SK-N-SH (cell line): ENCODE data around the gene SOX10.

Experiments used
- CHD2 ChIP-seq: fragments of 150-350 bp; IDR thresholded peaks from 2 replicates; pipeline ENCODE4 v1.6.1; 2018; ENCODE audit warnings: low read length; ENCODE audit not compliant: partially characterized antibody
- MEF2A ChIP-seq: IDR thresholded peaks from 2 replicates; pipeline ENCODE4 v1.4.0; 2012; ENCODE audit warnings: low read depth, borderline replicate concordance
- POLR2AphosphoS5 ChIP-seq: IDR thresholded peaks from 2 replicates; pipeline ENCODE4 v1.6.1; 2012; ENCODE audit warnings: low read depth, low read length
- RCOR1 ChIP-seq: fragments of 150-350 bp; IDR thresholded peaks from 2 replicates; pipeline ENCODE4 v1.6.1; 2017; ENCODE audit warnings: antibody characterized with exemption, low read length
- TAF1 ChIP-seq: IDR thresholded peaks from 2 replicates; pipeline ENCODE4 v1.6.1; 2012; ENCODE audit warnings: low read depth, mild to moderate bottlenecking, low read length, moderate library complexity, borderline replicate concordance
- TF ChIP-seq, protein P1 (sequence below): fragments of 200-600 bp; sonication (generic); IDR thresholded peaks from 2 replicates; pipeline ENCODE4 v1.6.1; 2017; ENCODE audit warnings: antibody characterized with exemption, mild to moderate bottlenecking, moderate library complexity

DNA sequence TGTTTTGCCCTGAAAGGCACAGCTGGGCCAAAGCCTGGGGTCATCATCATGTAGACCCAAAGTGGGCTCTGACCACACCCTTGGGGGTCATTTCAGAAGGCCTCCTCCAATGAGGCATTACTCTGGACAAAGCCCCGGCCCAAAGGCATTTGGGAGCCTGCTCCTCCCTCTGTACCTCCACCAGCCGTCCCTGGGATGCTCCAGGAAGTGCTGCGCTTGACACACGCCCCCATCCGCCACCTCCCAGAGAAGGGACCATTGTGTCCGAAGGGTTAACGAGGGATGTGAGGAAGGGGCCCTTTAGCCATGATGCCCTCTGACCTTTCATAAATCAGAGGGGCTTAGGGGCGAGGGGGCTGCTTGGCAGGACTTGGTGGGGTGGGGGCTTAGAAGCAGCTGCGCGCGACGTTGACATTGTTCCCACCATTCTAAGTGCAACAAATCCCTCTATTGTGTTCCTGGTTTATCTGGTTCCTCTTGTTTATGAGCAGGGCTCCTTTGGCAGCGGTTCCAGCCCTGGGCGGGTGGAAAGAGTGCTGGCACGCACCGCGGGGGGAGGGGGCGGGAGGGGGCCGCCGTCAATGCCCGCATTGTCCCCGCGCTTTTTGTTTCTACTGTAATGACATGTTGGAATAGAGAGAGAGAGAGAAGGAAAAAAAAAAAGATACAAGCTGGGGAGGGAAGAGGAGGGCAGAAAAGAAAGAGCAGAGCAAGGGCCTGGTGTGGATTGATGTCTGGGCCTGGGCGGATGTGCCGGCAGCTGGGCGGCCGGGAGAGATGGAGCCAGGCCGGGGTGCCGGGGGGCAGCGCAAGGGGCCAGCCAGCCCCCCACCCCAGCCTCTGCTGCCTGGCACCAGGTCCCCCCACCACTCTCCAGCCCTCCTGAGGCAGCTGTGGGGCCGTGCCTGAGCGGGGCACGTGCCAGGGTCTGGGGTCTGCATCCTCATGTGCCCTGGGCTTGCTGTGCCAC, 32.1 kb upstream of the SOX10 start:
- TF ChIP-seq CHD2 (no peak), TAF1 (no peak), RCOR1 (no peak), MEF2A (no peak), POLR2AphosphoS5 (no peak)
- TF ChIP-seq, protein P1, sequence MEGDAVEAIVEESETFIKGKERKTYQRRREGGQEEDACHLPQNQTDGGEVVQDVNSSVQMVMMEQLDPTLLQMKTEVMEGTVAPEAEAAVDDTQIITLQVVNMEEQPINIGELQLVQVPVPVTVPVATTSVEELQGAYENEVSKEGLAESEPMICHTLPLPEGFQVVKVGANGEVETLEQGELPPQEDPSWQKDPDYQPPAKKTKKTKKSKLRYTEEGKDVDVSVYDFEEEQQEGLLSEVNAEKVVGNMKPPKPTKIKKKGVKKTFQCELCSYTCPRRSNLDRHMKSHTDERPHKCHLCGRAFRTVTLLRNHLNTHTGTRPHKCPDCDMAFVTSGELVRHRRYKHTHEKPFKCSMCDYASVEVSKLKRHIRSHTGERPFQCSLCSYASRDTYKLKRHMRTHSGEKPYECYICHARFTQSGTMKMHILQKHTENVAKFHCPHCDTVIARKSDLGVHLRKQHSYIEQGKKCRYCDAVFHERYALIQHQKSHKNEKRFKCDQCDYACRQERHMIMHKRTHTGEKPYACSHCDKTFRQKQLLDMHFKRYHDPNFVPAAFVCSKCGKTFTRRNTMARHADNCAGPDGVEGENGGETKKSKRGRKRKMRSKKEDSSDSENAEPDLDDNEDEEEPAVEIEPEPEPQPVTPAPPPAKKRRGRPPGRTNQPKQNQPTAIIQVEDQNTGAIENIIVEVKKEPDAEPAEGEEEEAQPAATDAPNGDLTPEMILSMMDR, result no peak
